Esophagus mucosa (tissue), 1 donor: ENCODE data around the gene BACE2. TPM values are rescaled to one million over a fixed set of nuclear protein-coding genes. Genes with fewer than 3 reads are reported as not detected.
A peak's percentile ranks its signal among the peaks of the same experiment; 100 is the strongest.

Source experiments
- ATAC-seq: fragments of 200-7000 bp; cut with Tn5 transposase; one replicate; pipeline ENCODE4 v1.9.1; 2020
- total RNA-seq: library from RNA; stranded (reverse); gene quantifications from one replicate; pipeline ENCODE4 v1.2.4, GENCODE V29; 2023
- donor health status: DM: yes; HTN: yes; CAD: no.

Gene BACE2
- total RNA-seq, 1 donor from 2014 or later = 39.6 TPM

DNA sequence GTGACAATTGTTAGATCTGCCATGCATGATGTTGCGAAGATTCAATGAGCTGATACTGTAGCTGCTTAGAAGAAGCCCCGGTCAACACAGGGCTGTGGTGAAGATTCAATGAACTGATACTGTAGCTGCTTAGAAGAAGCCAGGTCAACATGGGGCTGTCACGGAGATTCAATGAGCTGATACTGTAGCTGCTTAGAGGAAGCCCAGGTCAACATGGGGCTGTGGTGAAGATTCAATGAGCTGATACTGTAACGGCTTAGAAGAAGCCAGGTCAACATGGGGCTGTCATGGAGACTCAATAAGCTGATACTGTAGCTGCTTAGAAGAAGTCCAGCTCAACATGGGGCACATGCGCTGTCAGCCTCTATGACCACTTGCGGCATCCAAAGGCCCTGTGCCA lies 18.8 kb upstream of the BACE2 start:
- no peak for ATAC-seq

DNA sequence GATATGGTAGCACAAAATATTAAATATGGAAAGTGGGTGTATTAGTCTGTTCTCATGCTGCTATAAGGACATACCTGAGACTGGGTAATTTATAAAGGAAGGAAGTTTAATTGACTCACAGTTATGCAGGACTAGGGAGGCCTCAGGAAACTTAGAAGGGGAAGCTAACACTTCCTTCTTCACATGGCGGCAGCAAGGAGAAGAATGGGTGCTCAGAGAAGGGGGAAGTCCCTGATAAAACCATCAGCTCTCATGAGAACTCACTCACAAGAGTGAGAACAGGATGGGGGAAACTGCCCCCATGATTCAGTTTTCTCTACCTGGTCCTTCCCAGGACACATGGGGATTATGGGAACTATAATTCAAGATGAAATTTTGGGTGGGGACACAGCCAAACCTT lies 15.8 kb upstream of the BACE2 start:
- ATAC-seq = no peak

DNA sequence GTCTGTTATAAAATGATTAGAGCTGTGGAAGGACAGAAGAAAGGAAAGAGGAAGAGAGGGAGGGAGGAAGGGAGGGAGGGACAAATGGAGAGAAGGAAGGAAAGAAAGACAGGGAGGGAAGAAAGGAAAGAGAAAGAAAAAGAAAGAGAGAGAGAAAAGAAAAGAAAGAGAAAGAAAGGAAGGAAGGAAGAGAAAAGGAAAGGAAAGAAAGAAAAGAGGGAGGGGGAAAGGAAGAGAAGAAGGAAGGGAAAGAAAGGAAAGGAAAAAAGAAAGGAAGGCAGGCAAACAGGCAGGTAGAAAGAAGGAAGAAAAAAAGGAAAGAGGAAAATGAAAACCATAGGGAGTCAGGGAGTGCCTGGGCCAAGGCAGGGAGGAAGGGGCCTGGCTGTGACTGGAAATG lies 14.5 kb upstream of the BACE2 start:
- ATAC-seq = no peak

DNA sequence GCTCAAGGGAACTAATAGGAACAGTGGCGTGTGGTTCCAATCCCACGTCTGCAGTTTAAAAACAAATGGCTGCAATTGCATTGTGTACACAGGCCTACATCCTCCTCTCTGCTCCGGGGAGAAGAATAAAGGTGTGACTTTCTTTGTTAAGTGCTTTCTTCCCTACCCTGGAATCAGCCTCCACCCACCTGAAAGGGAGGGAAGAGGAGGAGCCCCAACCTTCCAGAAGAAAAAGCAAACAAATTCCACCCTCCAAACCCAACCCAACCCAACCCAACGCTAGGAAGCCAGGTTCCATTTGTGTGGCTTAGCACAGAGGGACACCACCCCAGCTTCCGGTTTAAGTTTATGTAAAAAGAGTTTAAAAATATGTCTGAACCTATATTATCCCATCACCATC lies 11.8 kb upstream of the BACE2 start:
- peak; percentile 46 for ATAC-seq

DNA sequence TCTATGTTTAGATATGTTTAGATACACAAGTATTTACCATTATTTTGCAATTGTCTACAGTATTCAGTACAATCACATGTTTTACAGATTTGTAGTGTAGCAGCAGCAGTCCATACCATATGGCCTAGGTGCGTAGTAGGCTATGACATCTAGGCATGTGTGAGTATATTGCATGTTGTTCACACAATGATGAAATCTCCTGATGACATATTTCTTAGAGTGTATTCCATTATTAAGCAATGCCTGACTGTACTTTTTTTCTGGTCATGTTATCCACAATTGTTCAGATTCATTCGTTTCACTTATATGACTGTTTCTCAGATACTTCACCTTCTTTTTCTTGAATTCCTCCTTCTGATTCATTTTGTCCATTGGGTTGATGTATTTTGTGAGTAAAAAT lies 9.9 kb upstream of the BACE2 start:
- no peak for ATAC-seq

DNA sequence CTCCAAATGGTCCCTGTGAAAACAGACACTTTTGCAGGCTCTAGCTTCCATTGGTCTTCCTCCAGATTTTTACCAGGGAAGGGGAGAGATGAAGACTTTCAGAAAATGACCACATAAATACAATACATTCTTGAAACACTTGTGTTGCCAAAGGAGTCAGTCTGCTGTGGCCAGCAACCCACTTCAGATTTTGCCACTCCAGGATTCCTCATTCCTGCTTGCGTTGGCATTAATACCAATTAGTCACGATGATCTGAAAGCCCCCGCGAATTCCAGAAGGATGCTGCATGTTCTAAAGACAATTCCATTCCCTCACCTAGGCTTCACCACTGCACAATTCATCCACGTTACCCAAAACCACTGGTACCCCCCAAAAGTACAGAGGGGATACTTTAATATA lies 7.9 kb upstream of the BACE2 start:
- no peak for ATAC-seq

DNA sequence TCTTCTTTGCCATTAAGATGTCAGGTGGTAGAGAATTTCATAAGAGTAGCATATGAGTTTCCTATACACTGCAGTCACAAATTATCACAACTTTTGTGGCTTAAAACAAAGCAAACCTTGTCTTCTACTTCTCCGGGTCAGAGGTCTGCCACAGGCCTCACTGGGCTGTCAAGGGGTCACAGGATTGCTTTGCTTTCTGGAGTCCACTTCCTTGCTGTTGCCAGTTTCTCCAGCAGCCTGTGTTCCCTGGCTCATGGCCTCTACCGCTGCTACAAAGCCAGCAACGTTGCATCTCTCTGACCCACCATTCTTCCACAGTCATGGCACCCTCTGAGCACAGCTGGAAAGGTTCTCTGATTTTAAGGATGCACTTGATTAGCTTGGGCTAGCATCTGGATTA lies 6.5 kb upstream of the BACE2 start:
- no peak for ATAC-seq

DNA sequence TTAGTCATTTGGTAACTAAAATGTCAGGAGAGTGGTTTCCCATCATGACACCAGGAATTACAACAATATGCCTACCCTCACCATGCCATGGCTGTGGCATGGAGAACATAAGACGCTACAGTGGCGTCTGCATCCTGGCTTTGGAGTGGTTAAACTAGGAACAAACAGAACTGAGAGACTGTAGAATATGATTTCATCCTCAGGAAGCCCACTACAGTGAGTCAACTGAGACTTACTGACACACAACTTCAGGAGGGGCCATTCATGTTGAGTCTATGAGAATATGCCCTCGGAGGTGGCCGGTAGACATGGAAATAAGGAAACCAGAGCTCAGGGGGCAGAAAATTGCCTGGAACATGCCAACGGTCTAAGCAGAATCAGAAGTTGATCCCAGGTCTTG lies 5.9 kb upstream of the BACE2 start:
- no peak for ATAC-seq

DNA sequence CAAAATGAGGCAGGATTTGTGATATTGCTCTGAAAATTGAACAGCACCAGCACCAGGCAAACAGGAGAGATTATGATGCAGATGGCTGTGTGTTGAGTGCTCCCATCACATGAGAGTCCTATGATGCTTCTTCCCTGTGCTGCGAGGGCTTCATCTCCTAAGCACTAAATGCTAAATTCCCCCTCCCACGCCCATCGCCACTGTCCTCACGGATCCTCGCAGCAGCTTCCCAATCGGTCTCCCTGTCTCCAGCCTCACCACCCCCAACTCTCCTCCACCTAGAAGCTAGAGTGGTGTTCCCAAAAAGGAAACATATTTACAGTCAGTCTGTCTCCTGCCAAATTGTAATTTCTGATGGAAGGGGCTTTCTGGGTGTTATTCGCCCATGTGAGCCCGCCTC lies 4.9 kb upstream of the BACE2 start:
- no peak for ATAC-seq

DNA sequence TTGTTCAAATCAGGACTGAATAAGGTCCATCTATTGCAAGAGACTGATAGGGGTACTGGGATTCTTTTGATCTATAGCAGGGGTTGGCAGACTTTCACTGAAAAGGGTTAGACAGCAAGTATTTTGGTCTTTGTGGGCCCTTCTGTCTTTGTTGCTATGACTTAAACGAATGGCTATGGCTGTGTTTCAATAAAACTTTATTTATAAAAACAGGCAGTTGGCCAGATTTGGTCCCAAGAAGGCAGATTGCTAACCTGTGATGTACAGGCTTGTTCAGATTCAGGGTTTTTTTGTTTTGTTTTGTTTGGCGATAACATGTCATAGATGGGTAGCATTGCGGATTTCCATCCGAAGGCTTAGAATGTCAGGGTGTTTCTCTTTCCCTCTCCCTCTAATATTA lies 3.9 kb upstream of the BACE2 start:
- ATAC-seq = no peak

DNA sequence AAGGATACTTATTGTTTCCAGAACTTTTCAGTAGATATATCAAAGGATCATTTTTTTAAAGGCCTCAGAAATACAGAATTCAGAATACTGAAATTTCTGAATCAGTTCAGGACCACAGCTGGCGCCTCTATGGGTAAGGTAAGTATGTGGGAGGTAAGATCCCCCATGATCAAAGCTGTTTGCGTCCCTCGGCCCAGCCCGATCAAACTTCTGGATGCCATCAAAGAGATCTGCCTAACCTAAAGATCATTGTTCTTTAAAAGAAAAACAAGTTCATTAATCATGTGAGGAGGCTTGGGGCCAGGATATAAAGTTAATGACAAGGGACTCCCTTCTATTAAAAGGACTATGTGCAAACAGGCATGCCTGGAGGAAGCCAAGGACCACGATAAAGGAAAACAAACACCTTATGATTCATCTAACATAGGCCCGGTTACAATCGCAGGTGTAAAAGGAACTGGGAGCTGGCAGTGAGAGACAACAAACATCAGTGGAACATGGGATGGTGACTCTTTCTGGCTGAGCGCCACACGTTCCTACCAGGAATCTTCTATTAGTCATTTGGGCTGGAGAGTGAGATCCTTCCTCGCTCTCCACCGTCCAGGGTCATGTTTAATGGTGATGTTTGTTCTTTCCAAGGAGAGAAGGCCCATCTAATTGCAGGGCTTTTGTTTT lies 2.8 kb upstream of the BACE2 start:
- ATAC-seq = peak; percentile 23

DNA sequence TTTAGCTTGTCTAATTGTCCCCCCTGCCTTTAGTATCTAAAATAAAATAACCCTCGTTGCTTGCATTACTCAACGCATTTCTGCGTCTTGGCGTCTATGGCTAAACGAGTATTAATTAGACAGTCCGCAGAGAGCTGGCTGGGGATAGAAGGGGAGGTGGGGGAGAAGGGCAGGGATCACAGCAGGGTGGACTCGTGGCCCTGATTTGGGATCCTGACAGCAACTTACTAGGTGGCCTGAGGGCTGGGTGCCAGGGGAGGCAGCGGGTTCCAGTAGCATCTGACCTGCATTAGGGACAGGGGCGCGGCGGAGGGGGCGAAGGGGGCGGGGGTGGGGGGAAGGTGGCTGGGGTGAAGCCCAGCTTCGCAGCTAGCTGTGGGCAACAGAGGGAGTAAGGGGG lies 1.1 kb upstream of the BACE2 start:
- no peak for ATAC-seq

DNA sequence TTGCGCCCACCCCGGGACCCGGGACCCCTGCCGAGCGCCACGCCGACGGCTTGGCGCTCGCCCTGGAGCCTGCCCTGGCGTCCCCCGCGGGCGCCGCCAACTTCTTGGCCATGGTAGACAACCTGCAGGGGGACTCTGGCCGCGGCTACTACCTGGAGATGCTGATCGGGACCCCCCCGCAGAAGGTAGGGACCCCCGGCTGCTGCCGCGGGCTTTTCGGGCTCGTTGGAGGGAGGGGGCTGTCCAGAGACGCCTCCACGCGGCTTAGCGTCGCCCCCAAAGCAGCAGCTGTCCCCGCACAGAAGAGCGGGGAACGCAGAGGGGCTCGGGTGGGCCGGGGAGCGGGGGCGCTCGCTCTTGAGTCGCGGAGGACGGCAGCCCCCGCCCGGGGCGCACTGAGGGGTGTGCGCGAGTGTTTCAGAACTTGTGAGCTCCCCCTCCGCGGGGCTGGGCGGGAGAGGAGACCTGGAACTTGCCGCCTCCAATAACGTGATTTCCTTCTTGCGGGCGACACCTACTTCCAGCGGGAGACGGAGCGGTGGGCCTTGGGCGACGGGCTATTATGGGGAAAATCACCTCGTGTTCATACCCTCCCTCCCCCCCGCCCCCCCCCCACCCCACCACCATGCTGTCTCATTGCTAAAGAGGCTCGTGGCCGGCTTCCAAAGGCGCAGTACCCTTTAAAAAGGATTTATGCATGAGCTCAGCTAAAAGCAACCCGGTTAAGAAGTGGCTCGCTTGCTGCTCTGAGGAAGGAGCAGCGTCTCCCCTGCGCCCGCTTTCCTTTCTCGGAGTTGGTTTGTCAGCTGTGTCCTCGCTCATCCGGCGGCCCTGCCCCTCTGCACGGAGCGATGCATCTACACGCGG lies 664 bp downstream of the BACE2 start:
- ATAC-seq = peak; percentile 1

DNA sequence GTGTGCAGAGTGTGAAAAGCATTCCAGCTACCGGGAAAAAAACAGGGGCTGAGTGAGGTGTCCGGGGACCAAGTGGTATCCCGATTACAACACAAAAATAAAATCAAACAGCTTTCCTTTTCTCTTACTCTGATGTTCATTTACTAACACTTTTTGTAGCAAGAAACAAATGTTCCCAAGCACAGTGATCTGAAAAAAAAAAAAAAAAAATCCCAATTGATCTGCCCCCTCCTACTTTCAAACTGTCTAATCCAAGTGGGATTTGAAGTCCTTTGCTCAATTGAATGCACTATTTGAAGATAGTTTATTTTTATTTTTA lies 1.3 kb downstream of the BACE2 start:
- ATAC-seq = no peak

DNA sequence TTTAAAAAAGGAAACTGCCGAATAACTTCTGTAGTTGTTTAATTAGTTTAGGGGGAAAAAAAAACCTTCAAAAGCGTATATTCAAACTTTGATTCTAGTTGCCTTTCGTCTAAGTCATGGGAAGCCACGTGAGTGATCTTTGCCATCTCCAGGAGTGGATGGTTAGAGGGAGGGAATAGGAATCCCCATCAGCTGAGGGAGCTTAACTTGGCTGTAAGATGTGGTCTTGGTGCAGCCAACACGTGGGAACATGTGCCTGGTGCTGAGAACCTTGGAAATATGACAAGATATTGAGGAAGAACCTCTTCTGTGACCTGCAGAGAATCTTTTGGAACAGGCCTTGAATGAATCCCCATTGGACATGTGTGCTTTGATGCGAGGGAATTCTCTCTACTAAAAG lies 1.7 kb downstream of the BACE2 start:
- ATAC-seq = no peak

DNA sequence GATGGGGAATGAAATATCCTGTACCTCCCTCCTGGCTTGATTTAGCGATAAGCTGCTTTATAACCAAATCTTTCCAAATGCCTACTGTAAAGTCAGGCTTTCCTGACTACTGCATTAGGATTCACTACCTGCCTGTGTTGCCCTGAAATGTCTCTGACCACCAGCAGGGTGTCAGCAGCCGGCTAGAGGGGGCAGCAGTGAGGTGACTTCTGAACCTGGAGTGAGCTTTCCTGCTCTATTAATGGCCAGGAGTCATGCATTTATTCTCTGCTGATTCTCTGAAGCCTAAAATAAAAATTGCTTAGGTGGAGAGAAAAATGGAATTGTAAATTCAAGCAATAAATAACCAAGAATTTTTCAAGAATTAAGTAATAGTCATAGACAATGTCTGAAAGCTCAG lies 2.5 kb downstream of the BACE2 start:
- peak; percentile 37 for ATAC-seq

DNA sequence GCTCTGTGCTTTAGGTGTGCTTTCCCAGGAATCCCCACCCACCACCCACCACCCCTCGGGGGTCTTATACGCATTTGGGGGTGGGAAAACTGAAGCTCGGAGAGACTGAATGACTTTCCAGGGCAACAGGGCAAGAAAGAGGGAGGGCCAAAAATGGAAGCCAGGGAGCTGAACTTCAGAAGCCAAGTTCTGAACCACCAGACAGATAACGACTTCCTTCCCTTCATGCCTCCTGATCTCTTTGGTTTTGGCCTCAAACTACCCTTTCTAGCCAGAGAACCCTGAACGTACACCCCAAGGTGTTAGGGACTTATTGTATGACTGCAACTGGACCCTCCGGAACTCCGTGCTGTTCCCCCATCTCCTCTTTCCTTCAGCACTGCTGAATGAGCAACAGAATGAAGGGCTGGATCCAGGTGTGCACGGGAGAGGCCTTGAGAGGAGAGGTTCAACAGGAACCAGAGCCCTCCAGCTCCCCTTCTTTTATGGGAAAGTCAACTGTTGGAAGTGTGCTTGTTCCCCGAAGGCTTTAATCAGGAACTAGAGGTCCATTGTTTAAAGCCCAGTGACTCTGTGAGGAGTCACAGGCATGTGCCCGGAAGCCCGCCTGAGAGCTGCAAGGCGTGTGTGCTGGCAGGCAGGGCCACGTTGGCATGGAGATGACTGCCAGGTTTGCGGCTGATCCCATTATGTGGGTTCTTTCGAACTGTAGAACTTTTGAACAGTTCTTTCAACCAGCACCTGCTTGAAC lies 3.1 kb downstream of the BACE2 start:
- ATAC-seq = peak; percentile 83

DNA sequence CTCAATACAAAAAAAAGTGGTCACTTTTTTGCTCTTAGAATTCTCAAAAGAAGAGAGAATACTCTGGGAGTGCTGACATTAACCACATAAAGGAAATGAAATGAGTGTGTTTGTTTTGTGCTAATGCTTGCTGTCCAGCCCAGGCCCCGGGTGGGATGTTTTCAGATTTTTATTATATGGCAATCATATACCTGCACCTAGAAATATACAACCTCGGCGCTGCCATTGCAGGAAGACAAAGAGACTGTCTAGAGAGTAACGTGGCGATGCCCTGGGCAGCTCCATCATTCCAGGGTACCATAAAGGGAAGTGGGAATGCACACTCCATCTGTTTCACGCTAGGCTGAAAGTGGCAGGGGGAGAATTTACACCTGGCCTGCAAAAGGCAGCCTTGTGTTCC lies 7.1 kb downstream of the BACE2 start:
- ATAC-seq = no peak

DNA sequence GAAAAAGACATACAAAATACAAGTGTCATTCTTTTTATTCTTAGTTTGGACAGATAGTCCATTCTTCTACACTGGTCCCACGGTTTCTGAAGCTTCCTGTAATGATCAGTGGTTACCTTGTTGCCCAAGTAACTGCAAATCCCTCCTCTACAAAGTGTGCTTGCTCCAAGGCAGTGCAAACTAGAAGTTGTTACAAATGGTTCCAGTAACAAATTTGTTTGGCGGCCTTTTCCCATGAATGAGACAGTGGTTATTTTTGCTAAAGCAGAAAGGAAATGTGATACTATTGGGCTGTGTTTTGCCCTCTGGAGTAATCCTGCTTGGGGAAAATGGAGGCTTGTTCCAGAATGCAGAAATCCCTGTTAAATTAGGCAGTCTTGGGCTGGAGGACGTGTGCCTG lies 8.9 kb downstream of the BACE2 start:
- no peak for ATAC-seq

DNA sequence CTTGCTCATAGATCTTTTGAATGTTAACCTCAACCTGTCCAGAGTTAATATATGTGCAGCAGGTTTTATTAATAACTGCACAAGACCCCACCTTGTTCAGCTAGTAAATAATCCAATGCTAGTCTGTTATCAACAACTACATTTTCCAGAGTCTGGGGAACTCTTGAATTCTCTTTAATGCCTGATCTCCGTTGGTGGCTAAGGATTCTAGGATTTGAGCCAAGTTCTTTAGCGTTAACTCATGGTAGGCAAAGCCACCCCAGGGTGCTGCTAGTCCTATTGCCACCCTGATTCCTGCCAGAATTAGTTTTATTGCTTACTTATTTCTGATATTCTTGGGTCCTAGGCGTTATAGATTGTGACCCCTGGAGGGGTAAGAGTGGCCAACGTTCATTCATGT lies 12.8 kb downstream of the BACE2 start:
- no peak for ATAC-seq

DNA sequence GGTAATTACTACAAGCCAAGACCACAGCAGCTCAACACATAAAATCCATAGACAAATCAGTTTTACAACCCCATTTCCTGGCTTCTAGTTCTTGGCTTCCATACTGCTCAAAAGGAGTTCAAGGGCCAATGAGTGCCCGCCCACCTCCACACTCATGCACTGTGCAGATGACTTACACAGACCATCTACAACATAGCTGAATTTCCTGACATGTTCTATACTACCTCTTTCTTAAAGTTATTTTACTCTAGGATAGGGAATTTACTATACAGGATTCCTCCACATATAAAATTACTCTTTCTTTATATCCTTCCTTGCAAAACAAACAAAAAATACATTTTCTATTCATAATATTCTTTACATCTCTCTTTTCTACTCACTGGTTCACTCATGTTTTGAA lies 14.6 kb downstream of the BACE2 start:
- no peak for ATAC-seq

DNA sequence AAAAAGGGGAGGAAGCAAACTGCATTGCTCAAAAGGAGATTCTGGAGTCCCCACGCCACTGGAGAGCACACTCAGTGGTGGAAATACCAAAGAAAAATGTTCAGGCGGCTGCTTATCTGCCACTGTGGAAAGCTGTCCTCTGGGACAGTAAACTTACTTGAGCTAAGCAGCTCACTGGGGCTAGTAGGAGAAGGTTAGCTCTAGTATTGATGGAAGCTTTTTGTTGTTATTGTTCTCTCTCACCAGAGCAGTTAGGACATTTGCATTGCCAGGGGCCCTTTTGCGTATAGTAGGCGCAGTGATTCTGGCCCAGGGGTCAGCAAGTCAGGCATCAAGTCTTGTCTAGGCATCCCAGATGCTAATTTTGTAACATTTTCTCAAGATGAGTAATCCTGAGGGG lies 15.6 kb downstream of the BACE2 start:
- no peak for ATAC-seq

DNA sequence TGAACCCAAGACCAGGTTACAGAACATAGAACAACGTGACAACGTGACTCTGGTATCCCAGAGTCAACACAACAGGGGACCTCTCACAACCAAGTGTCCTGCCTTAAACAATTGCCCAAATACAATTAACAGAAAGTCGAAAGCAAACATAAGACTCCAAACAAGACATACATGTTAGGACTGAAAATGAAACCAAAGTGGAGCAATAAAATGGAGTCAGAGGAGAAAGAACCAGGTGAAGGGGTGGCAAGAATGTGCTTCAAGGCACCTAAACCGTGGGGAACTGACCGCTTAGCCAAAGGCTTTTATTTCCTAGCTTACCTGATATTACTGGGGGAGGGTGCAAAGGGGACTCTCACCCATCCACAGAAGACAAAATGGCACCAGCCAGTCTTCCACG lies 17.8 kb downstream of the BACE2 start:
- no peak for ATAC-seq
